Glomerular endothelial cell (primary cell): ENCODE data around the gene FAAH. TPM values are rescaled to one million over a fixed set of nuclear protein-coding genes. Genes with fewer than 3 reads are reported as not detected.

Source experiments
- DNase-seq: peaks from one replicate; pipeline ENCODE4 v3.0.0-alpha.2; 2011; ENCODE audit warnings: low read depth, low spot score; ENCODE audit errors: extremely low read depth
- total RNA-seq: library from RNA; depleted of rRNA; stranded (reverse); fragments of >200 nt; gene quantifications from 2 replicates; pipeline ENCODE4 v1.2.3, GENCODE V29; 2015

Gene FAAH
- total RNA-seq, 1 donor from 2014 or later, result 0.99 TPM

DNA sequence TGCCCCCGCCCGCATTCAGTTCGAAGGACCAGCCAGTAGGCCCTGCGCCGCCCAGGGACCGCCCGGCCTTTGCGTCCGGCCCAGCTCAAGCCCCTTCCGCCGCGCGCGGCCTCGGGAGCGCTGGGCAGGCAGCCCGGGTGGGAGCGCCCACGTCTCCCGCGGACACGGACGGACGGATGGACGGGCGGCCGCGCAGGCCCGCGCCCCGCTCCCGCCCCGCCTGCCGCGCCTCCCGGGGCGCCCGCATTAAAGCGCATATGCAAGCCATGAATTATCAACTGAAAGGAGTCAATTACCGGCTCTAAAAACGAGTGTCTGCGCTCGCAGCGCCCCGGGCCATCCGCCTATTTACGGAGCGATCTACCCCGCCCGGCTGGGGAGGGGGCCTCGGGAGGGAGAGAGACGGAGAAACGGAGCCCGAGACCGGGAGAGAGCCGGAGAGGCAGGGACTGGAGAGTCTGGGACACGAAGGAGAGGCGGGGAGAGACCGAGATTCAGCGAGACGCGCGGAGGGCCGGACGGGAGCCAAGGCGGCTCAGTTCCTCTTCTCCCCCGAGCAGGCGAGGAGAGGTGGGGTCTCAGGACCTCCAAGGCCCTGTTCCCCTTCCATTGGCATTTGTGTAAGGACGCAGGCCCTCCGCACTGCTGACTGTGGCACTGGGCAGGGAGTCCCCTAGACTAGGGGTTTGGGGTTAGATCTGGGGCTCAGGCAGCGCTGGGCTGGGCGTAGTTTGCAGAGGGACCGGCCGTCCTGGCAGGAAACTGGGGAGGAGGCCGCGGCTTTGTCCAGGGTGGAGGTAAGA is 54.2 kb downstream of the FAAH start:
- DNase-seq, result no peak

DNA sequence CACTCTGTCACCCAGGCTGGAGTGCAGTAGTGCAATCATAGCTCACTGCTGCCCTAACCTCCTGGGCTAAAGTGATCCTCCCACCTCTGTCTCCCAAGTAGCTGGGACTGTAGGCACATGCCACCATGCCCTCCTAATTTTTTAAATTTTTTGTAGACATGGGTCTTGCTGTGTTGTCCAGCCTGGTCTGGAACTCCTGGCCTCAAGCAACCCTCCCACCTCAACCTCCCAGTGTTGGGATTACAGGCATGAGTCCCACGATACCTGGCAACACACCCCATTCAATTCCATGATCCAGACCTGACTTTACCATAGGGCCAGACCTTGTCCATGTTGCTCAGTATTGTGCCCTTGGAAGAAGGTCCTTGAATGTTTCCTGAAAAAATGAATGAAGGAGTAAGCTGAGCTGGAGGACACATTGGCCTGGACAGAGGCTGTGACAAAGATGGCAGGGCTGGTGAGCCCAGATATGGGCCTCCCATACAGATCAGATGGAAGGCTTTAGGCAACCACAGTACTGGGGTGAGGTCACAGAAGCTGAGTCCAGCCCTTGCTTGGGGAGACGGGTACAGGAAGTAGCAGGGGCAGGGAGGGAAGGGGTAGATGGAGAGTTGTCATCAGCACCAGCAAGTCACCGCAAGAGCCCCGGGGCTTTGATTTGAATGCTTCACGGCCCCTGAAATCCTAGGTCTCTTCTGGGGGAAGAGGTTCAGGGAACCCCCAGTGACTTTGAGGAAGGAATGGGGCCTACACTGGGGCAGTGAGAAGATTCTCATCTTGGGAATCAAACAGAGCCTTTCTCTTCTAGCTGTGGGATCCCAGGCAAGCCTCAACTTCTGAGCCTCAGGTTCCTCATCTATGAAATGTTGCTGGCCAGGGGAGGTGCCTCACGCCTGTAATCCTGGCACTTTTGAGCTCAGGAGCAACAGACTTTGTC is 55.4 kb downstream of the FAAH start:
- no peak for DNase-seq

DNA sequence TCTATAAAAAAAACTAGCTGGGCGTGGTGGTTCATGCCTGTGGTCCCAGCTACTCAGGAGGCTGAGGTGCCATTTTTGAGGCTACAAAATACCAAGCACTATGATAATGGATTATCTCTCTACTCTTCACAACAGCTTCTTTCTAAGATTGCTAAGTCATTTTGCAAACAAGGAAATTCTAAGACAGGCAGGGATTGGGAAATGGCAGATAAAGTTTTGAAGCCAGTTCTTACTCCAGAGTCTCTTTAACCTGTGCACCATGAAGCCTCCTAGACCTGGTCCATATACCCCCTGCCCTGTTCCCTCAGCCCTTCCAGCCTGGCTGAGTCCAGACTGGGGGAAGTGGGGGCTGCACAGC is 56.0 kb downstream of the FAAH start:
- DNase-seq, result no peak

DNA sequence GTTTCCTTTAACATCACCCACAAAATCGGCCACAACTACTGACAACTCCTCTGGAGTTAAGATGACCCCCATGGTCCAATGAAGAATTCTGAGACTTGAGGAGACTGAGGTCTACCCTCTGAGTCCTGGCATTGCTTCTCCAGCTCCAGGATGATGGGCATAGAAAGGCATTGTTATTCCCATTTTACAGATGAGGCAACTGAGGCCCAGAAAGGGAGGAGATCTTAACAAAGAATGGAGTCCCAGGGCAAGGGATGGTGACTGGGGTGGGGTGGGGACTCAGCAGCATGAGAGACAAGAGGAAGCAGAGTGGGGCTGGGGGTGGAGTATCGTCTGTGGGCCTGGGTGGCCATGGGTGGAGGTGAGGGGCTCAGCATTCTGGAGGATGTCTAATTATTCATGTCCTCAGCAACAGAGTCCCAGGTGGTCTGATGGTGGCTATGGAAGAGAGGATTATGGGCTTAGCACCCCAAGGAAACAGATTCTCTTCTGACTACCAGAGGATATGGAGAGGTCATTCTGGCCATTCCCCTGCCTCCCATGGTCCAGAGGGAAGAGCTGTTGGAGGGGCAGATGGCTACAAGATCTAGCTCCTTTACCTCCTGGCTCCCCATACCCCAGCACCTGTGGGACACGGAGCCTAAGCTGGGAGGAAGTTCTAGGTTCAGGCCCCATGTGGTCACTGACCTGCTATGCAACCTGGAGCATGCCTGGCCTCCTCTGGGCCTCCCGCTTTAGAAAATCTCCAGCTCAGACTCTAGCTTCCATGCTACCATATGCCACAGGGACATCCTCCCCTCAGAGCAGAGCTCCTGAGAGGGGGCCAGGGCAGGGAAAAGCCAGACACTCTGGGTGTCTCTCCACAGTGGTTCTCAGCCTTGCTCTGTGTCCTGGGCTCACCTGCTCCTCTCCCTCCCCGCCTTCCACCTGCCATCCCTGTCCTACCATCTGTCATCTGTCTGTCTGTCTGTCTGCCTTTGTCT is 58.1 kb downstream of the FAAH start:
- no peak for DNase-seq

DNA sequence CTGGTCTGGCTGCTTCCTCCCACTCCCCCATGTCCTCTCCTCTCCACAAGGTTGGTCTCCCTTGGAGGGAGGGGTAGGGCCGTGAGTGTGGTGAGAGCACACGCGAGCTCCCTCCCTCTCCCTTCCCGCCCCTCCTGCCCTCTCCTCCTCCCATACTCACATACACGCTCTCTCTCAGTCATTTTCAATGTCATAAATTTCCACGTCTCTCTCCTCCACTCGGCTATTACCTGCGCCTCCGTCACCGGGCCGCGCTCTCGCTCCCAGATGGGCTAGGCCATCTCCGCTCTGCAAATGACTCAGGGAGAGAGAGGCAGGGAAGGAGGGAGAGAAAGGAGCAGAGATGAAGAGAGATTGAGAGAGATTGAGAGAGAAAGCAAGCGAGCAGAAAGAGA is 58.8 kb downstream of the FAAH start:
- DNase-seq, result no peak

DNA sequence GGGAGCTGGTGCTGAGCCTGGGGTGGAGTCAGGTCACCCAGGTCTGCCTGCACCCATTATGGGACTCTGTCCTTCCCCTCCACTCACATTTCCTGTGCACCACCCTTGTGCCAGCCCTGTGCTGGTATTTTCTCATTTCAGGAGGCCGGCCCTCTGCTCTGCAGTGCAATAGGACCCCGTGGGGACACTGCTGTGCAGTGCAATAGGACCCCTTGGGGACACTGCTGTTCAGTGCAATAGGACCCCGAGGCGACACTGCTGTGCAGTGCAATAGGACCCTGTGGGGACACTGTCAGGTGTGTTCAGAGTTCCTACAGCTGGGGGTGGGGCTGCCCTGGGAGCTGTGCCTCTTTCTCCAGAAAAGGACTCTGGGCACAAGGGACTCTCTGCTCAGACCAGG is 59.3 kb downstream of the FAAH start:
- DNase-seq, result no peak

DNA sequence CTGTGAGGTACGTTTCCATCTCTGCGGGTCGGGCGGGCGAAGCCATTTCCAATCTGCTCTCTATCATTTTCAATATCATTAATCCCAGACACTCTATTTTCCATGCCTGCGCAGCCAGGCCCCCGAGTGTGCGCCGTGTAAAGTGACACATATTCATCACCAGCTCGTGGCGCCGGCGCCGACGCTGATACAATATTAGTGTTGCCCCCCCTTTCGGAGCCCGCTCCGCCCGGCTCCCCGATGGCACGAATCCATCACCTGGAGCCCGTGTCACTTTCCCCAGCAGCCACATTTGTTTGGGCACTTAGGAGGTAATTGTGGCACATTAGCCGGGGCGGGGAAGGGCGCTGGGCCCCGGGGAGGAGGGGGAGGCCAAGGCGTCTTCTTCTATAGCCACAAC is 61.8 kb downstream of the FAAH start:
- no peak for DNase-seq

DNA sequence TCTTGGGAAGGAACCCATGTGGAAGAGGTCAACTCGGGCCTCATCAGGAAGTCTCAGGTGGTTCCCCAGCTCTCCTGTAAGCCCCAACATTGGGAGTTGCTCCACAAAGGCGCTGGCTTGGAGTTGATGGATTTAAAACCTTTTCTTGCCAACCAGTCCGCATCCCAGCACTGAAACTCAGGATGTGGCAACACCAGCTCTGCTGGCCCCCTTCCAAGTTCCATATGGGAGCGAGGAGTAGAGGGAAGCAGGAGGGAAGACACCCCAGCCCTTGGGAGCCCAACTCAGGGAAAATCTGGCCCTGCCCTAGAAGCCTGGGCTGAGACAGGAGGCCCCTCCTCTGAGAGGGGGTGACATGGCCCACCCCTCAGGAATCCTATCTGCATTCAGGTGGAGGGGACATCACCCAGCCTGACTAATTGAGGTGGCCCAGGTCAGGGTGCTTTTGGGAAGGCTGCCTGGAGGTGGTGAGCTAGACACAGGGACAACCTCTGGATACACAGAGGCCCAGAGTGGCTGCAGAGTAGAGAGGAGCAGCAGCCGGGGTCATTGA is 62.4 kb downstream of the FAAH start:
- DNase-seq, result no peak

DNA sequence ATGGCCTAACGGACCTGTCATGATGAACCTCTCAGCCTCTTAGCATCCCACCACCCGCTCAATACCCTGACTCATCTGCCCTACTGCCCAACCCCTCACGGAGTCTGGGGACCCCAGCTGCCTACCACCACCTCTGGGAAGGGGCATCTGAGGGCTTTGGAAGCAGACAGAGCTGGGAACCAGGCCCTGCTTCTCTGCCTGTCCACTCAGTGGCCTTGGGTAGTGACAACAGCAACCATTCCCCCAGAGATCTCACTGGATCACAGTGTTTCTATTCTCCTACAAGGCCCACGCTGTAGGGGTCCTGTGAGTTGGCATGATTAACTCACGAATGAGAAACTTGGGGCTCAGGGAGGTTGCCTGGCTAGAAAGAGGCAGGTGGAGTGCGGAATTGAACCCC is 63.1 kb downstream of the FAAH start:
- no peak for DNase-seq

DNA sequence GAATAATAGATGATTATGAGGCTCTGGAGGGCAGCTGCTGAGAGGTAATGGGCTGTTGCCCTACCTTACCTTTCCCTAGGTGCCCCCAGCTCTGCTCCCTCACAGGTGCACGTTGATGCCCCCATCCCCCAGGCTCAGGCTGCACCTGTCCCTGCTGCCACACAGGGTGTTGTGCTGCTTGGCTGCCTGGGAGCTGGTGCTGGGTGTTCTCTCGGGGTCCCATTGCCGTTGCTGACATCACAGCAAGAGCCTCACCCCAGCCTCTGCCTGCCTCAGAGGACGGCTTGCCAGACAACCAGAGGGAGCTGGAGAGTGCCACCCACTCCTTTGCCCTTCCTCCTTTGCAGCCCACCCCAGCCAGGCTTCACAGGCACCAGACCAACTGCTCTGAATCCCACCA is 64.1 kb downstream of the FAAH start:
- no peak for DNase-seq

DNA sequence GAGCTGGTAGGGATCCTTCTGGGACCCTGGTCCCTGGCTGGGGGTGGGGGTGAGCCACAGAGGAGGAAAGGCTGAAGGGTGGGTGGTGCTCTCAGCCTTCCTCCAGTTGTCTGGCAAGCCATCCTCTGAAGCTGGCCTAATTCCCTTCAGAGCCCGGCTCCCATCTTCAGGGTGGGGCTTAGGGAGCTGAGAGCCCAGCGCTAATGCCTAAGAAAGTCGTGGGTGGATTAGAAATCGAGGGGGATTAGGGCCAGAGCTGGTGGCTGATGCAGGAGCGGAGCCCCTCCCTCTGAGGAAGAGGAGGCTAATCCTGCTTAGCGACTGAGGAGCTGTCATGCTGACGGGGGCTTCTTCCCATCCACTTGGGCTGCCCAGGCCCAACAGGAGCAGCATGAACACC is 64.7 kb downstream of the FAAH start:
- no peak for DNase-seq

DNA sequence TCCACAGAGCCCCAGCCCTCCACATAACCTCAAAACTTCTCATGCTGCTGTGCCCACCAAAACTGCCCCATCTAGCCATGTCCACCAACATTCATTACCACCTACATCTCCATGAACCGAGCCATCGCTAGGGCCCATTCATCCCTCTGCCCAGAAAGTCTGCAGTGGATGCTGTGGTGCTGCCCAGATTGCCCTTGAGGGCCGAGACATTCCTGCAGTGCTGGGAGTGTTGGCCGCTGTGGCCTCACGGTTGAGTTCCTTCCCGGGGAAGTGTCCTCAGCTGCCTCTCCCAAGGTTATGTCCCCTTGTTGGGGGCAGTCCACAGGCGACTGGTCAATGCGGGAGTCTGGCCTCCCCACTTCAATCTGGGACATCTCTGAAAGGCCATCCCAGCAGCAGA is 65.2 kb downstream of the FAAH start:
- DNase-seq, result no peak

DNA sequence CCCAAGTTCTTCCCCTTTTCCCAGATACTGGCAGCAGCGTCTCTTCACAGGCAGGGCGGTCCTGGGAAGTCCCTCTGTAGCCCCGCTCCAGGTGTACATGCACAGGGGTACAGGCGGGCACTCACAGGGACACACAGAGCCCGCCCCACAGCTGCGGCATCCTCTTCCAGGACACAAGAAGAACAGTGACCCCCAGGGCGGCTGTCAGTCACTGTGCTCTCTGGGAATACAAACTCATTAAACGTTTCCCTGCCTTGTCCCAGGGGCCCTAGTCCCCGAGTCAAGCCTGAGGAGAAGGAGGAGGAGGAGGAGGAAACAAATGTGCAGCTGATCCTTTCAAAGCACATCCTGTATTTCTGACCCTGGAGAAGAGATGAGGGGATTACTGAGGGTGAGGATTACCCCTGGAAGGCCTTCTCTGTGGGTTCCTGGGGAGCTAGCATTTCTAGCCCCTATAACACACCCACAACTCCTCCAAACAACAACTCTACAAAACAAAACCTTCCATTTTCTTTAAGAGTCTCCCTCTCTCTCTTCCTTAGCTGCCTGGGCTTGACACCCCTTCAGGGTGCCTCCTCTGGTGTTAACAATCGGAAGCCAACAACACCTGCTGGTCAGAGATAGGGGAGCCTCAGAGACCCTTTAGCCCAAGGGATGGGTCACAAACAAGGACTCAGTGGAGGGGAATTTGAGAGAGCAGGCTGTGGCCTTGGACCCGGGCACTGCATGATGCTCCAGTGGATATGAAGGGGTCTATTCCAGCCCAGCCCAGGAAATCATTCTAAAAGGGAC is 67.1 kb downstream of the FAAH start:
- no peak for DNase-seq

DNA sequence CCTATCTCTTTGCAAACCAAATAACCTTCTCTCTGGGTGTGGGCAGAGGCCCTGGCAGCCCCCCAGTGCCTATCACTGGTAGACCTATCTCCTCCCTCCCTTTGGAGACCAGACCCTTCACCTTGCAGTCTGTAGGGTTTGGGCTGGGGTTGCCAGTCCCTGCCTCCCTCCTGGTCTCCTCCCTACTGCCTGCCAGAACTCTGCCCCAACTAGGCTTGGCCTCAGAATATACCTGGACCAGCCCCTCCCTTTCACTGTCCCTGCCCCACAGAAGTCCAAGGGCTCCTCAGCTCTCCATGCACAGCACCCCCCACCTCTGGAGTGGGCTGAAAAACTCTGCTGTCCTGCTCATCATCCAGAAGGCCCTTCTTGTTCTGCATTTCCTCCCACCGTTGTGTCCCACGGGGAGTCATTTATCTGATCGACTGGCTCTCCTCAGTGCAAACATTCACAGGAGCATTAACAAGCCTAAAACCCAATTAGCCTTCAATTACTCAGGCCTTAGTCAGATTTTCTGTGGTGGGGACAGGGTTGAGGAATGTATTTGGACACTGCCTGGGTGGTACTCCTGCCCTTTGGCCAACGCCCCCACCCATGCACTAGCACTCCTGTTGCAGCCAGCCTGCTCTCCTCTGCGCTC is 67.8 kb downstream of the FAAH start:
- DNase-seq, result no peak

Other genes starting within 250 kb of the FAAH start
- 2.3 and 8.9 TPM in 2 replicates for gene TSPAN1, start 219.2 kb upstream of the FAAH start, total RNA-seq
- not detected in 2 replicates for gene P3R3URF, start 217.8 kb upstream of the FAAH start, total RNA-seq
- gene POMGNT1, start 195.9 kb upstream of the FAAH start, total RNA-seq, result 63.3 and 70.4 TPM in 2 replicates
- 0.82 and 1.1 TPM in 2 replicates for gene LURAP1, start 191.0 kb upstream of the FAAH start, total RNA-seq
- 1.3 and 4.7 TPM in 2 replicates for gene RAD54L, start 146.6 kb upstream of the FAAH start, total RNA-seq
- gene LRRC41, start 90.7 kb upstream of the FAAH start, total RNA-seq, result 82.7 and 94.9 TPM in 2 replicates
- gene UQCRH, start 90.6 kb upstream of the FAAH start, total RNA-seq, result 273 and 455 TPM in 2 replicates
- 16.5 and 18.8 TPM in 2 replicates for gene NSUN4, start 53.5 kb upstream of the FAAH start, total RNA-seq
- not detected in 2 replicates for gene DMBX1, start 95.5 kb downstream of the FAAH start, total RNA-seq
- not detected in 2 replicates for gene KNCN, start 157.3 kb downstream of the FAAH start, total RNA-seq
- gene MKNK1, start 210.0 kb downstream of the FAAH start, total RNA-seq, result 23.0 and 25.4 TPM in 2 replicates
- gene MOB3C, start 222.5 kb downstream of the FAAH start, total RNA-seq, result 5.7 and 15.2 TPM in 2 replicates